H9 (cell line): ENCODE results near the gene NUP188. TPM values are rescaled to one million over a fixed set of nuclear protein-coding genes. Genes with fewer than 3 reads are reported as not detected.

Experiments used
- DNase-seq: peaks from one replicate; pipeline ENCODE4 v3.0.0-alpha.2; 2017
- H2AFZ ChIP-seq: one replicate; pipeline ENCODE4 v1.6.1; 2013; ENCODE audit warnings: mild to moderate bottlenecking, low read length, control low read depth, moderate library complexity
- H2AK5ac ChIP-seq: 2 replicates; pipeline ENCODE4 v1.6.1; 2013; ENCODE audit warnings: low read length, control low read depth, mixed read lengths; ENCODE audit not compliant: insufficient read length
- H2BK120ac ChIP-seq: one replicate; pipeline ENCODE4 v1.6.1; 2013; ENCODE audit warnings: low read depth, mild to moderate bottlenecking, low read length, control low read depth, inconsistent platforms; ENCODE audit not compliant: poor library complexity, severe bottlenecking
- H2BK12ac ChIP-seq: 2 replicates; pipeline ENCODE4 v1.6.1; 2013; ENCODE audit warnings: low read length, control low read depth, mixed read lengths, low read depth; ENCODE audit not compliant: insufficient read length
- H2BK15ac ChIP-seq: 2 replicates; pipeline ENCODE4 v1.6.1; 2013; ENCODE audit warnings: low read depth, low read length, control low read depth
- H2BK20ac ChIP-seq: one replicate; pipeline ENCODE4 v1.6.1; 2013; ENCODE audit warnings: low read depth, mild to moderate bottlenecking, low read length, control low read depth, inconsistent platforms; ENCODE audit not compliant: poor library complexity, severe bottlenecking
- H2BK5ac ChIP-seq: 2 replicates; pipeline ENCODE4 v1.6.1; 2013; ENCODE audit warnings: low read length, control low read depth, mixed read lengths; ENCODE audit not compliant: insufficient read length
- H3K14ac ChIP-seq: 2 replicates; pipeline ENCODE4 v1.6.1; 2013; ENCODE audit warnings: low read length, control low read depth; ENCODE audit not compliant: insufficient read depth
- H3K18ac ChIP-seq: 2 replicates; pipeline ENCODE4 v1.6.1; 2013; ENCODE audit warnings: low read depth, mild to moderate bottlenecking, mixed read lengths, low read length, control low read depth; ENCODE audit not compliant: insufficient read length
- H3K23ac ChIP-seq: 2 replicates; pipeline ENCODE4 v1.6.1; 2013; ENCODE audit warnings: low read length, control low read depth, mixed read lengths, low read depth; ENCODE audit not compliant: insufficient read length
- H3K23me2 ChIP-seq: 2 replicates; pipeline ENCODE4 v1.6.1; 2013; ENCODE audit warnings: low read depth, mild to moderate bottlenecking, mixed read lengths, low read length, control low read depth; ENCODE audit not compliant: insufficient read length, poor library complexity, severe bottlenecking
- H3K27ac ChIP-seq: 2 replicates; pipeline ENCODE4 v1.5.1; 2013; ENCODE audit warnings: low read length, control low read depth, mixed read lengths, low read depth; ENCODE audit not compliant: insufficient read length
- H3K27me3 ChIP-seq: 2 replicates; pipeline ENCODE4 v1.6.1; 2013; ENCODE audit warnings: low read length, control low read depth, inconsistent platforms; ENCODE audit not compliant: insufficient read depth
- H3K4ac ChIP-seq: 2 replicates; pipeline ENCODE4 v1.6.1; 2013; ENCODE audit warnings: low read depth, mild to moderate bottlenecking, control low read depth, inconsistent platforms, low read length, moderate library complexity
- H3K4me1 ChIP-seq: 2 replicates; pipeline ENCODE4 v1.6.1; 2013; ENCODE audit warnings: low read length, control low read depth, inconsistent platforms; ENCODE audit not compliant: insufficient read depth
- H3K4me2 ChIP-seq: 2 replicates; pipeline ENCODE4 v1.6.1; 2013; ENCODE audit warnings: low read length, control low read depth, mixed read lengths; ENCODE audit not compliant: insufficient read length, insufficient read depth
- H3K56ac ChIP-seq: 2 replicates; pipeline ENCODE4 v1.6.1; 2013; ENCODE audit warnings: low read depth, mild to moderate bottlenecking, mixed read lengths, low read length, control low read depth; ENCODE audit not compliant: insufficient read length
- H3K79me1 ChIP-seq: 2 replicates; pipeline ENCODE4 v1.6.1; 2013; ENCODE audit warnings: low read depth, mild to moderate bottlenecking, moderate library complexity, low read length, control low read depth, inconsistent platforms; ENCODE audit not compliant: insufficient read depth, poor library complexity, severe bottlenecking
- H3K79me2 ChIP-seq: 2 replicates; pipeline ENCODE4 v1.6.1; 2013; ENCODE audit warnings: low read length, control low read depth, inconsistent platforms; ENCODE audit not compliant: insufficient read depth
- H3K9ac ChIP-seq: 2 replicates; pipeline ENCODE4 v1.6.1; 2013; ENCODE audit warnings: low read length, control low read depth, mixed read lengths; ENCODE audit not compliant: insufficient read length; ENCODE audit errors: extremely low read depth
- H3K9me3 ChIP-seq: one replicate; pipeline ENCODE4 v1.6.1; 2013; ENCODE audit warnings: low read depth, low read length, inconsistent platforms; ENCODE audit not compliant: control insufficient read depth
- H3T11ph ChIP-seq: one replicate; pipeline ENCODE4 v1.6.1; 2013; ENCODE audit warnings: mild to moderate bottlenecking, low read length, control low read depth, inconsistent platforms
- H4K20me1 ChIP-seq: one replicate; pipeline ENCODE4 v1.6.1; 2013; ENCODE audit not compliant: control insufficient read depth, insufficient read length, insufficient read depth
- H4K5ac ChIP-seq: 2 replicates; pipeline ENCODE4 v1.6.1; 2013; ENCODE audit warnings: low read depth, mild to moderate bottlenecking, mixed read lengths, low read length, control low read depth; ENCODE audit not compliant: insufficient read length
- H4K8ac ChIP-seq: replicated peaks from 2 replicates; pipeline ENCODE4 v1.6.1; 2013; ENCODE audit warnings: low read length, control low read depth, mixed read lengths, low read depth; ENCODE audit not compliant: insufficient read length
- H4K91ac ChIP-seq: 2 replicates; pipeline ENCODE4 v1.6.1; 2013; ENCODE audit warnings: low read depth, mild to moderate bottlenecking, moderate library complexity, mixed read lengths, low read length, control low read depth; ENCODE audit not compliant: insufficient read length
- H3K27ac Mint-ChIP-seq, 3 experiments: 2 replicates in 2 of 3; 3 replicates in 1 of 3; pipeline ENCODE4 v1.8.0; 2020 to 2021; ENCODE audit warnings: mixed read lengths in 3 of 3, mild to moderate bottlenecking in 1 of 3, moderate library complexity in 1 of 3
- H3K27me3 Mint-ChIP-seq: 2 replicates; pipeline ENCODE4 v1.8.0; 2021; ENCODE audit warnings: low read depth, mild to moderate bottlenecking, moderate library complexity, mixed read lengths
- H3K36me3 Mint-ChIP-seq, 3 experiments: 2 replicates in 2 of 3; 3 replicates in 1 of 3; pipeline ENCODE4 v1.8.0; 2020 to 2021; ENCODE audit warnings: low read depth in 3 of 3, mixed read lengths in 3 of 3; ENCODE audit not compliant: insufficient read depth in 1 of 3
- H3K4me1 Mint-ChIP-seq, 2 experiments: 2 replicates each; pipeline ENCODE4 v1.8.0; 2020; ENCODE audit warnings: mixed read lengths in 2 of 2
- H3K4me3 Mint-ChIP-seq, 2 experiments: 2 replicates in 1 of 2; 3 replicates in 1 of 2; pipeline ENCODE4 v1.8.0; 2020 to 2021; ENCODE audit warnings: mild to moderate bottlenecking in 2 of 2, mixed read lengths in 2 of 2, moderate library complexity in 1 of 2
- H3K9me3 Mint-ChIP-seq, 2 experiments: 2 replicates in 1 of 2; 3 replicates in 1 of 2; pipeline ENCODE4 v1.8.0; 2020; ENCODE audit warnings: mild to moderate bottlenecking in 2 of 2, mixed read lengths in 2 of 2, moderate library complexity in 1 of 2
- CTCF ChIP-seq: fragments of 200-600 bp; sonication (generic); conservative IDR thresholded peaks from 3 replicates; pipeline ENCODE4 v1.8.0; 2021; ENCODE audit warnings: antibody characterized with exemption, mild to moderate bottlenecking
- WGBS: extraction: QIAGEN DNeasy Blood & Tissue Kit; methylation state at CpG from one replicate; pipeline ENCODE4 v1.1.7; 2013; ENCODE audit warnings: missing lambda C conversion rate, low lambda C conversion rate, mixed read lengths; ENCODE audit not compliant: insufficient read length; ENCODE audit errors: extremely low coverage; 5-methylcytosine and 5-hydroxymethylcytosine counted together
- total RNA-seq: library from RNA; stranded (reverse); gene quantifications from 2 replicates; pipeline ENCODE4 v1.2.1, GENCODE V29; 2021

NUP188 gene
- total RNA-seq, 1 experiment from 2014 or later, result 101 TPM

DNA sequence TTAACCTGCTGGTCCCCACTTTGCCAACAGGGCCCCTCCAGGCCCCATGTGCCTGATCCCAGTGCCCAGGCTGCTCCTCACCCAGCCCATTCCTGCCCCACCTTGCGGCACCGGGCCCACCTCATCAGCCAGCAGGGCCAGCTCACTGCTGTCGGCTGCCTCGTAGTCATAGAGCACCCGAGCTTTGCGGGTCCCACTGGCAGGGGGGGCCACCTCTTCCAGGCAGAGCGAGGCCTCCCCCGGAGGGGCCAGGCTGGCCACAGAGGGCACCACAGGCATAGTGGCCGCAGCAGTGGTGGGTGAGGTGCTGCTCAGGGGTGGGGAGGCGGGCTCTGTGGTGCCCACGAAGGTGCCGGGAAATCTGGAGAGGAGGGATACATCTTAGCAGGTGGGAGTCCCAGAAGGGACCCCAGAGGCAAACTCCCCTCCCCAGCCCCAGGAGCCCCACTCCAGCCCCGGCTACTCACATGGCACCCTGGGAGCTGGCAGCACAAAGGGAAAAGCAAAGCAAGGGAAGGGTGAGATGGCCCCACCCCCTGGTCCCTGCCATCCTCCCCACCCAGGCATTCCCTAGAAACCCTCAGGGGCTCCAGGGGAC lies 61.6 kb downstream of the NUP188 start:
- no peak overlapping the region for H3K56ac ChIP-seq
- no peaks in the 10 kb centered on the region for H3K79me2 ChIP-seq
- H3K27me3 ChIP-seq, result no peaks in the 10 kb centered on the region
- Mint-ChIP-seq H3K27me3 (no peaks in the 10 kb centered on the region; the same call in 1 of the 2 replicates), H3K27ac (peak overlapping the region in 1 of 3 experiments; percentile 34; a peak in 1 of 7 replicates), H3K4me3 (no peak overlapping the region), H3K9me3 (no peaks in the 10 kb centered on the region), H3K36me3 (peaks cover 22 to 67% (median 48%) of the 10 kb centered on the region in 3 experiments; a peak in 6 of 7 replicates), H3K4me1 (peaks cover 0 to 5% of the 10 kb centered on the region in 2 experiments; a peak in 1 of 4 replicates)
- H2BK5ac ChIP-seq, result no peak overlapping the region
- no peak overlapping the region for H2BK15ac ChIP-seq
- H3K18ac ChIP-seq, result no peak overlapping the region
- no peak overlapping the region for H3K9ac ChIP-seq
- H3T11ph ChIP-seq, result no peak overlapping the region
- no peak overlapping the region for H2BK20ac ChIP-seq
- H4K20me1 ChIP-seq, result no peaks in the 10 kb centered on the region
- WGBS, result no CpG with 5 or more reads among the region's 13 CpGs
- no peak overlapping the region for H3K14ac ChIP-seq
- no peak overlapping the region for H3K23ac ChIP-seq
- no peak overlapping the region for H3K27ac ChIP-seq
- DNase-seq, result no peak
- H2AFZ ChIP-seq, result no peak overlapping the region
- no peak overlapping the region for H2BK120ac ChIP-seq
- no peaks in the 10 kb centered on the region for H3K9me3 ChIP-seq
- H4K91ac ChIP-seq, result no peak overlapping the region
- no peak overlapping the region for H4K8ac ChIP-seq
- no peak overlapping the region for H2AK5ac ChIP-seq
- H3K4me1 ChIP-seq, result no peaks in the 10 kb centered on the region
- no peak for TF ChIP-seq CTCF
- no peak overlapping the region for H2BK12ac ChIP-seq
- H3K4ac ChIP-seq, result no peak overlapping the region
- H3K23me2 ChIP-seq, result no peaks in the 10 kb centered on the region
- no peaks in the 10 kb centered on the region for H3K79me1 ChIP-seq
- no peak overlapping the region for H4K5ac ChIP-seq
- no peak overlapping the region for H3K4me2 ChIP-seq
